Testis (tissue), 2 donors: ENCODE measurements around the gene GNAO1.

ENCODE experiments used
- CTCF ChIP-seq, 3 experiments: fragments of 450-650 bp in 2 of 3; fragments of 200-600 bp in 1 of 3; sonication (generic) in 1 of 3; IDR thresholded peaks; one replicate each; pipeline ENCODE4 v1.5.1; 2016 to 2019; ENCODE audit warnings: antibody characterized with exemption in 3 of 3, mild to moderate bottlenecking in 2 of 3, moderate library complexity in 1 of 3
- POLR2A ChIP-seq: fragments of 450-650 bp; IDR thresholded peaks from one replicate; pipeline ENCODE4 v1.6.1; 2017; ENCODE audit warnings: antibody characterized with exemption, mild to moderate bottlenecking, moderate library complexity

- TF ChIP-seq CTCF (IDR thresholded peaks at IDR 0.05) (no peak), POLR2A (no peak)
Measured at GRCh38 chr16:56306690-56307533, 115.6 kb downstream of the GNAO1 start.
